K562 (cell line): ENCODE data around the gene ZSCAN26. TPM values are rescaled to one million over a fixed set of nuclear protein-coding genes. Genes with fewer than 3 reads are reported as not detected.

Source experiments
- ELF1 ChIP-seq: fragments of 200-800 bp; sonication (Bioruptor generic); IDR thresholded peaks from 2 replicates; pipeline ENCODE4 v1.6.1; 2016; ENCODE audit warnings: missing genetic modification characterization, missing compliant biosample characterization
- KLF10 ChIP-seq: fragments of 250-450 bp; sonication (Bioruptor Pico); IDR thresholded peaks from 2 replicates; pipeline ENCODE4 v1.6.1; 2021; ENCODE audit warnings: matching md5 sums
- KLF16 ChIP-seq: IDR thresholded peaks from 2 replicates; pipeline ENCODE4 v1.6.1; 2016; ENCODE audit warnings: antibody characterized with exemption
- LEF1 ChIP-seq: fragments of 450-650 bp; IDR thresholded peaks from 2 replicates; pipeline ENCODE4 v1.6.1; 2016; ENCODE audit warnings: mild to moderate bottlenecking
- MECOM ChIP-seq: fragments of 250-450 bp; sonication (Bioruptor Pico); IDR thresholded peaks from 2 replicates; pipeline ENCODE4 v1.8.0; 2022; ENCODE audit warnings: inconsistent platforms
- MTF1 ChIP-seq: fragments of 250-450 bp; sonication (Bioruptor Pico); IDR thresholded peaks from 2 replicates; pipeline ENCODE4 v1.9.0; 2021; ENCODE audit warnings: moderate library complexity, mild to moderate bottlenecking, inconsistent platforms, borderline replicate concordance
- MYBL2 ChIP-seq, 2 experiments: fragments of 450-650 bp in 1 of 2; sonication (generic) in 1 of 2; formaldehyde crosslinking in 1 of 2; IDR thresholded peaks; 2 replicates each; pipeline versions ENCODE4 v1.6.1 to v1.8.1; 2017 to 2022; ENCODE audit warnings: borderline replicate concordance in 1 of 2, inconsistent platforms in 1 of 2, low read depth in 1 of 2, mild to moderate bottlenecking in 1 of 2, missing genetic modification reagents in 1 of 2, moderate library complexity in 1 of 2
- NEUROD1 ChIP-seq: fragments of 150-350 bp; IDR thresholded peaks from 2 replicates; pipeline ENCODE4 v1.6.1; 2014; ENCODE audit warnings: borderline replicate concordance, low read length, low read depth; ENCODE audit not compliant: partially characterized antibody
- PTBP1 ChIP-seq: fragments of 200-400 bp; formaldehyde crosslinking; IDR thresholded peaks from 2 replicates; pipeline ENCODE4 v1.6.1; 2017; ENCODE audit warnings: low read depth, low read length
- PTTG1 ChIP-seq: fragments of 450-650 bp; IDR thresholded peaks from 2 replicates; pipeline ENCODE4 v1.6.1; 2016; ENCODE audit warnings: low read depth, mild to moderate bottlenecking, missing genetic modification characterization, missing compliant biosample characterization
- RBM25 ChIP-seq: fragments of 200-400 bp; formaldehyde crosslinking; IDR thresholded peaks from 2 replicates; pipeline ENCODE4 v1.6.1; 2018; ENCODE audit warnings: low read length, low read depth, moderate library complexity; ENCODE audit not compliant: severe bottlenecking
- SOX6 ChIP-seq: fragments of 450-650 bp; IDR thresholded peaks from 2 replicates; pipeline ENCODE4 v1.6.1; 2014; ENCODE audit warnings: mild to moderate bottlenecking
- SP1 ChIP-seq: sonication (generic); formaldehyde crosslinking; IDR thresholded peaks from 2 replicates; pipeline ENCODE4 v1.8.1; 2022; ENCODE audit warnings: mild to moderate bottlenecking, missing genetic modification reagents
- SP2 ChIP-seq: IDR thresholded peaks from 2 replicates; pipeline ENCODE4 v1.6.1; 2011; ENCODE audit warnings: mild to moderate bottlenecking, low read depth, low read length, moderate library complexity; ENCODE audit not compliant: poor library complexity, severe bottlenecking; ENCODE audit errors: extremely low read depth
- TBL1XR1 ChIP-seq, 2 experiments: IDR thresholded peaks; 2 replicates each; pipeline ENCODE4 v1.6.1; 2012; ENCODE audit warnings: improper control_type of control experiment in 2 of 2, low read length in 2 of 2, mild to moderate bottlenecking in 1 of 2
- TRIM28 ChIP-seq: fragments of 450-650 bp; IDR thresholded peaks from 2 replicates; pipeline ENCODE4 v1.6.1; 2017
- ZNF347 ChIP-seq: fragments of 450-650 bp; formaldehyde crosslinking; IDR thresholded peaks from 2 replicates; pipeline ENCODE4 v1.4.0; 2020; ENCODE audit warnings: low read depth, mild to moderate bottlenecking, moderate library complexity
- ZNF551 ChIP-seq: fragments of 250-450 bp; sonication (Bioruptor Pico); IDR thresholded peaks from 2 replicates; pipeline ENCODE4 v1.5.0; 2021; ENCODE audit warnings: mild to moderate bottlenecking, moderate library complexity
- polyA plus RNA-seq, 8 experiments: library from polyadenylated mRNA; depleted of rRNA in 4 of 8; stranded (reverse) in 5 of 8; unstranded in 3 of 8; fragments of >200 nt; fragmentation: Nextera tagmentation in 2 of 8; fragmentation: Illumina TruSeq in 1 of 8; extraction: Ambion mirVana in 2 of 8; extraction: Trizol in 1 of 8; gene quantifications; 2 replicates each; pipeline versions ENCODE4 v1.2.1 to v1.2.3, GENCODE V29; 2011 to 2014; ENCODE audit warnings: inconsistent platforms in 1 of 8, missing spikeins in 1 of 8
- total RNA-seq, 7 experiments: library from RNA; depleted of rRNA in 6 of 7; stranded (reverse); fragments of >200 nt in 6 of 7; fragmentation: Illumina TruSeq in 2 of 7; extraction: Trizol in 2 of 7; gene quantifications; 2 replicates each; pipeline versions ENCODE4 v1.2.1 to v1.2.3, GENCODE V29; 2011 to 2021; ENCODE audit warnings: low replicate concordance in 1 of 7
- TF ChIP-seq, protein P1 (sequence below): fragments of 250-450 bp; sonication (Bioruptor Pico); IDR thresholded peaks from 2 replicates; pipeline ENCODE4 v1.5.0; 2020; ENCODE audit warnings: mild to moderate bottlenecking
- TF ChIP-seq, protein P2 (sequence below), 2 experiments: fragments of 450-650 bp in 1 of 2; sonication (generic) in 1 of 2; formaldehyde crosslinking in 1 of 2; IDR thresholded peaks; 2 replicates each; pipeline versions ENCODE4 v1.7.1 to v1.9.0; 2016 to 2022; ENCODE audit warnings: inconsistent platforms in 1 of 2, mild to moderate bottlenecking in 1 of 2, missing genetic modification reagents in 1 of 2

The ZSCAN26 gene
- total and polyA plus RNA-seq, 9 of the 15 experiments (the other 6 are each of a cell fraction or from before 2014, with no cell fraction given), result 5.9 to 14.2 (median 10.5) TPM

DNA sequence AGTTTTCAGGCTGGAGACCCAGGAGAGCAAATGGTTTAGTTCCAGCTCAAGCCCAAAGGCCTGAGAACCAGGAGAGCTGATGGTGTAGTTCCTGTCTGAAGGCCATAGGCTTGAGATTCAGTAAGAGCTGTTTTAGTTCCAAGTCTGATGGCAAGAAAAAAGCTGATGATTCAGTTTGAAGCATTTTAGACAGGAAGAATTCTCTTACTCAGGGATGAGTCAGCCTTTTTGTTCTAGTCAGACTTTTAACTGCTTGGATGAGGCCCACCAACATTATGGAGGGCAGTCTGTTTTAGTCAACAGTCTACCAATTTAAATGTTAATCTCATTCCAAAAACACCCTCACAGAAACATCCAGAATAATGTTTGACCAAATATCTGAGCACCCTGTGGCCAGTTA lies 2.5 kb downstream of the ZSCAN26 start (continued):
- TF ChIP-seq PTTG1 (no peak), ZNF551 (no peak), SP1 (no peak), KLF10 (CRISPR knock-in tag) (no peak), MYBL2 (IDR thresholded peaks at IDR 0.05; ENCODE audit: low read depth) (0 out of 2 replicates have a peak, but pooled peaks have one; percentile 7), MYBL2 (CRISPR knock-in tag; IDR thresholded peaks at IDR 0.05; ENCODE audit: borderline replicate concordance) (no peak), RBM25 (peak; percentile 74), ZNF347 (CRISPR knock-in tag) (no peak), LEF1 (0 out of 2 replicates have a peak, but pooled peaks have one; percentile 35), TRIM28 (peak; percentile 40; the same call in 1 of the 2 replicates), TBL1XR1 (IDR thresholded peaks at IDR 0.05; ENCODE audit: low read length in 2 of 2) (no peak), KLF16 (no peak), SOX6 (0 out of 2 replicates have a peak, but pooled peaks have one; percentile 22), PTBP1 (no peak), MECOM (CRISPR knock-in tag) (no peak), ELF1 (no peak), MTF1 (CRISPR knock-in tag) (no peak), NEUROD1 (no peak), SP2 (no peak)
- TF ChIP-seq, protein P1, sequence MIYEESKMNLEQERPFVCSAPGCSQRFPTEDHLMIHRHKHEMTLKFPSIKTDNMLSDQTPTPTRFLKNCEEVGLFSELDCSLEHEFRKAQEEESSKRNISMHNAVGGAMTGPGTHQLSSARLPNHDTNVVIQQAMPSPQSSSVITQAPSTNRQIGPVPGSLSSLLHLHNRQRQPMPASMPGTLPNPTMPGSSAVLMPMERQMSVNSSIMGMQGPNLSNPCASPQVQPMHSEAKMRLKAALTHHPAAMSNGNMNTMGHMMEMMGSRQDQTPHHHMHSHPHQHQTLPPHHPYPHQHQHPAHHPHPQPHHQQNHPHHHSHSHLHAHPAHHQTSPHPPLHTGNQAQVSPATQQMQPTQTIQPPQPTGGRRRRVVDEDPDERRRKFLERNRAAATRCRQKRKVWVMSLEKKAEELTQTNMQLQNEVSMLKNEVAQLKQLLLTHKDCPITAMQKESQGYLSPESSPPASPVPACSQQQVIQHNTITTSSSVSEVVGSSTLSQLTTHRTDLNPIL (CRISPR knock-in tag), result no peak
- TF ChIP-seq, protein P2, sequence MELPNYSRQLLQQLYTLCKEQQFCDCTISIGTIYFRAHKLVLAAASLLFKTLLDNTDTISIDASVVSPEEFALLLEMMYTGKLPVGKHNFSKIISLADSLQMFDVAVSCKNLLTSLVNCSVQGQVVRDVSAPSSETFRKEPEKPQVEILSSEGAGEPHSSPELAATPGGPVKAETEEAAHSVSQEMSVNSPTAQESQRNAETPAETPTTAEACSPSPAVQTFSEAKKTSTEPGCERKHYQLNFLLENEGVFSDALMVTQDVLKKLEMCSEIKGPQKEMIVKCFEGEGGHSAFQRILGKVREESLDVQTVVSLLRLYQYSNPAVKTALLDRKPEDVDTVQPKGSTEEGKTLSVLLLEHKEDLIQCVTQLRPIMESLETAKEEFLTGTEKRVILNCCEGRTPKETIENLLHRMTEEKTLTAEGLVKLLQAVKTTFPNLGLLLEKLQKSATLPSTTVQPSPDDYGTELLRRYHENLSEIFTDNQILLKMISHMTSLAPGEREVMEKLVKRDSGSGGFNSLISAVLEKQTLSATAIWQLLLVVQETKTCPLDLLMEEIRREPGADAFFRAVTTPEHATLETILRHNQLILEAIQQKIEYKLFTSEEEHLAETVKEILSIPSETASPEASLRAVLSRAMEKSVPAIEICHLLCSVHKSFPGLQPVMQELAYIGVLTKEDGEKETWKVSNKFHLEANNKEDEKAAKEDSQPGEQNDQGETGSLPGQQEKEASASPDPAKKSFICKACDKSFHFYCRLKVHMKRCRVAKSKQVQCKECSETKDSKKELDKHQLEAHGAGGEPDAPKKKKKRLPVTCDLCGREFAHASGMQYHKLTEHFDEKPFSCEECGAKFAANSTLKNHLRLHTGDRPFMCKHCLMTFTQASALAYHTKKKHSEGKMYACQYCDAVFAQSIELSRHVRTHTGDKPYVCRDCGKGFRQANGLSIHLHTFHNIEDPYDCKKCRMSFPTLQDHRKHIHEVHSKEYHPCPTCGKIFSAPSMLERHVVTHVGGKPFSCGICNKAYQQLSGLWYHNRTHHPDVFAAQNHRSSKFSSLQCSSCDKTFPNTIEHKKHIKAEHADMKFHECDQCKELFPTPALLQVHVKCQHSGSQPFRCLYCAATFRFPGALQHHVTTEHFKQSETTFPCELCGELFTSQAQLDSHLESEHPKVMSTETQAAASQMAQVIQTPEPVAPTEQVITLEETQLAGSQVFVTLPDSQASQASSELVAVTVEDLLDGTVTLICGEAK (IDR thresholded peaks at IDR 0.05), result no peak
- TF ChIP-seq, protein P2 (CRISPR knock-in tag; IDR thresholded peaks at IDR 0.05), result no peak
